Measurements from ENCODE around the gene KRT35. TPM values are rescaled to one million over a fixed set of nuclear protein-coding genes. Genes with fewer than 3 reads are reported as not detected.
"Not testable (repeated sequence)": the region's sequence is repeated elsewhere in the genome, so short reads cannot be mapped to it uniquely, and the experiment has no call there.

Gene KRT35
- total RNA-seq, 1 experiment from 2014 or later: not detected

DNA sequence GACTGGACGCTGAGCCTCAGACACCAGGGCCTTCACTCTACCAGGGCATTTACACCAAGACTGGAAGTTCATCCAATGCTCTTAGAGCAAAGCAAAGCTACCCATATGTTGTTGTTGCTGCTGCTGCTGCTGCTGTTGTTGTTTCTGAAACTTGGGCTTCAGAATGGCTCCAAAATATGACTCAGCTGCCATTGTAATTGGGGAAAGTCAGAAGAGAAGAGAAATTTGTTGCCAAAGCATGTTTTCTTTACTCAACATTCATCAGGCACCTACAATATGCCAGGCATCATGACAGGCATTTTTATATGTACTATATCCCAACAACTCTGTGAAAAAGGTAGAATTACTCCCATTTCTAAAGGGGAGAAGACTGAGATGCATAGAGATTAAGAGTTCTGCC lies 25.7 kb downstream of the KRT35 start:
- DNase-seq (ENCODE audit: low spot score): no peak

DNA sequence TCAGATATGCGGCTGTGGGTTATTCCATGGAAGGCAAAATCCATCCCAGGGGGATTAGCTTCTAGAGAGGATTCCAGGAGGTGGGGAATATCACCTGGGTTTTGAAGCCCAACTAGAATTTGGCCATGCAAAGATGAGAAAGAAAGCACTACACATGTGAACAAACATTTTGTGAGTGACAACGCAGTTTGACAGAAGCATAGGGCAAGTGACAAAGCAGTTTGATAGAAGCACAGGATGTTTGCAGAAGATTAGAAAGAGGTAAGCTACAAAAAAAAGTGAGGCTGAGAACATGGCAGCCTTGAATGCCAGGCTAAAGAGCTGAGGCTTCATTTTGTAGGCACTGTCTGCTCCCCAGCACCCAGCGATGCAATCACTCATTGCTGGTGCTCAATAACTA lies 27.9 kb downstream of the KRT35 start:
- no peak for DNase-seq (ENCODE audit: low spot score)

DNA sequence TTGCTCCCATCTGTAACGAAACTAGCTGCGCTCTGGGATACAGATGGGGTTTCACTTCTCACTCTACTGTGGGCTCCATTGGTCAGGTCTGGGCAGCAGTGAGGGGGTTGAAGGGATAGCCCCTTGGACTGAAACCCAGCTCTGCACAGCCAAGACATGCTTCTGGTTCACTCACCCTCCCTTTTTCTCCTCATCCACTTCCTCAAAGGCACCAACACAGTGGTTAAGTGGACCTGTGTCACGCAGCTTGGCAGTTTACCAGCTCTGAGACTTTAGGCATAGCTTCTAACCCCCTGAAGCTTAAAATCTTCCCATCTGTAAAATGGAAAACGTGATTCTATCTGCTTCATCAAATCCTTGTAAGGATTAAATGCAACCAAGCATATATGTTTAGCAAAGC lies 28.7 kb downstream of the KRT35 start:
- DNase-seq (ENCODE audit: low spot score): no peak

DNA sequence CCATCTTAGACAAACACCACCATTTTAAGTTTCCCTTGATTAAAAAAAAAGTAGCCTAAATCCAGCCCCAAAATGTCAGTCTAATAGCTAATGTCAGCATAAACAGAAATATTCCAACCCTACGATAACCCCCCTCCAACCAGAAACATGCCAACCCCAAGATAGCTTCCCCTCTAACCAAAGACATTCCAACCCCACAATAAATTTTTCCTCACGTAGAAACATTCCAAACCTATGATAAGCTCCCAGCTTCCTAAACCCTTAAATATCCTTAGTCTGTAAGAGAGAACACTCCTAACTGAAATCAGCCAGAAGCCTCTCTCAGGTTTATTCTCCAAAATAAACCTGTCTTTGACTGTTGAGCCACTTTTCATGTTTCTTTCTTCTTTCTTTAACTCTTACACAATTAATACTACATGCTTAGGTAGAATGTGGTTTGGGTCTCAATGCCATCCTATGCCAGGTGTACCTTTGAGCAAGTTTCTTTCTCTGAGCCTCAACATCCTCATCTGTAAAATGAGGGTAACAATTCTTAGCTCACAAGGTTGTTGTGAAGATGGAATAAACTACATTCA lies 29.7 kb downstream of the KRT35 start:
- peak; percentile 50 for DNase-seq (ENCODE audit: low spot score)

DNA sequence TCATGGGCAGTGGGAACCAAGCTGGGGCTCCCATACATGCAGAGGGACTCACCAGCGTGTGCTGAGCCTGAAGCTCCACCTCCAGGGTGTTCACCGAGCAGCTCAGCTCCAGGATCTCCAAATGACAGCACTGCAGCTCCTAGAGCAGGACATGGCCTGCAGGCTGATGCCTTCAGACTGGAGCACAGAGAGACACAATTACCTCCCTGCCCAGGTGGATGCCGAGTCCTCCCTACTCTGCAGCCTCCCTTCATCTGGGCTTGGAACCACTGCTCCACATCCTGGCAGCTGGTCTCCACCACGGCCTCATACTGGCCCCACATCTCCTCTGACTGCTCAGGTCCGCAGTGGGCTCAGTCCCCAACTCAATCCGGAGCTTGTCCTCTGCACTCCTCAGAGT lies 31.9 kb downstream of the KRT35 start:
- no peak for DNase-seq (ENCODE audit: low spot score)

DNA sequence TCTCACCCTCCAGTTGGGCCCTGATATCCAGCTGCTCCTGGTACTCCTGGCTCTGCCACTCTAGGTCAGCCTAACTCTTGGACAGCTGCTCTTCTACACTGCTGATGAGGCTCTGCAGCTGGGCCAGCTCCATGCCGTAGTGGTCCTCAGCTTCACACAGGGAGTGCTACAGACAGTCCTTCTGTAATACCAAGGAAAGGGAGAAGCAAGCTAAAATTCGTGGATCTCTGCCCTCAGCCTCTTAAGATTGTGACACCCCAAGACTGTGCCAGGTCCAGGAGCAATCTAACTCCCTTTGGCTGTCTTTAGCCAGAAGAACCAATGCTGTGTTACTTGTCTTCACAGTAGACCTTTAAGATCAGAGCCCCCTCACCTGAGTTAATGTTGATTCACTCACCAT lies 32.4 kb downstream of the KRT35 start:
- DNase-seq (ENCODE audit: low spot score): no peak

DNA sequence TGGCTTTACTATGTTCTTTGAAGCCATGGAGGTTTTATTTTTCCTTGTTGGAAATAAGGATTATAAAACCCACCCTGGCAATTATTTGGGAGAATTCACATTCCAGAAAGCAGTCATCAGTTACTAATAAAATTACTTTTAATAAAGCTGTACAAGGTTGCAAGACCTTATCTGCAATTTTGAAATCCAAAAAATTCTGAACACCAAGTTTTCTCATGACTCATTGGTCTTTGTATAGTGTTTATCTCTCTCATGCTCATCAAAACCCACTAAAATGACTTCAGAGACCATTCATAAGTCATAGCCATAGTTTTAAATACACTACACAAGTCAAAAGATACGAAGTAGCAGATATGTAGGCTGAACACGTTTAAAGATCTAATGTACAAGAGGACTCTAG lies 34.1 kb downstream of the KRT35 start:
- peak; percentile 35 for DNase-seq (ENCODE audit: low spot score)

DNA sequence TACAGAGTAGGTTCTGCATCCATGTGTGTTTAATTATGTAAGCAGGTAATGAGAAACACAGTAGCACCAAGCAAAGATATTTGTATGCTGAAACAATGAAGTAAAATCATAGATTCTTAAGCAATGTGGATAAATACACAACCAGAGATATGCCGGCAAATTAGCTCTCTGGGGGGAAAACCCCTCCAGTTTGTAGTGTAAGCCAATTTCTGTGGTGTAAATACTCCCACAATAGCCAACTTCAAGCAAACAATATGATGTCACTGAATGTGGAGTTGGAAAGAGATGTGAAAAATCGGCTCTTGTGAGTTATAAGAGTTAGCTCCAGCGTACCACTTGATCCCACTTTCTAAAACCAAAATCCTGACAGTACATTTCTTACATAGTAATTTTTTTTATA lies 36.3 kb downstream of the KRT35 start:
- no peak for DNase-seq (ENCODE audit: low spot score)

DNA sequence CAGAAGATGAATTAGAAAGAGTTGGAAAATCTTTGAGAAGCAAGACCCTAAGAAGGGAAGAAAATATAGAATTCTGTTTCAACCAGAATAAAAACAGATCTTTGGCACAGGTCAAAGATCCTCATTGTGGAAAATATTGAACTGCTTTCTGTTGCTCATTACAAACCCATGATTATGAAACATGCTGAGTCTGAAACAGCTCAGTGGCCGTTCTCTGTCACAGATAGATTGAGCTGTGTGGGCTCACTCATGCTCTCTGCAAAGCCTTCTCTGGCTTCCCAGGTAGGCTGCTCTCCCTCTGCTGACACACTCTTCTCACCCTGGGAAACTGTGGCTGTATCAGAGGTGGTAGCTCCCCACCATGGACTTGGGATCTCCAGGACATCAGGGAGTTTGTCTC lies 36.8 kb downstream of the KRT35 start:
- no peak for DNase-seq (ENCODE audit: low spot score)

DNA sequence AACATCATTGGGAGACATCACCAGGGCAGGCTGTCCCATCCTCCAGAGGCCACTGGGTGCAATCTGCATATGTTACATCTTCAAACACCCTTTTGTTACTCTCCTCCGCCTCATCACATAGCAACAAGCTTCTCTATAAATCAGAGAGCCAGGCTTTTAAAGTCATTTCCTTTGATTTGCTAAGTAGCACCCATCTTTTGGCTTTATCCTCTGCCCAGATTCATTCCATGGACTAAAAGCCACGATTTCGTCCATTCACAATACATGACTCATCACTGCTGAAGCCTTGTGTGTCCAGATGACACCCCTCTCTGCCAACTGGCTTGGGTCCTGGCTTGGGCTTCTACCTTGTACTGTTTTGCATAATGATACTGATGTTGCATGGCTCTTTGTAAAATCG lies 38.2 kb downstream of the KRT35 start:
- DNase-seq (ENCODE audit: low spot score): peak; percentile 70

DNA sequence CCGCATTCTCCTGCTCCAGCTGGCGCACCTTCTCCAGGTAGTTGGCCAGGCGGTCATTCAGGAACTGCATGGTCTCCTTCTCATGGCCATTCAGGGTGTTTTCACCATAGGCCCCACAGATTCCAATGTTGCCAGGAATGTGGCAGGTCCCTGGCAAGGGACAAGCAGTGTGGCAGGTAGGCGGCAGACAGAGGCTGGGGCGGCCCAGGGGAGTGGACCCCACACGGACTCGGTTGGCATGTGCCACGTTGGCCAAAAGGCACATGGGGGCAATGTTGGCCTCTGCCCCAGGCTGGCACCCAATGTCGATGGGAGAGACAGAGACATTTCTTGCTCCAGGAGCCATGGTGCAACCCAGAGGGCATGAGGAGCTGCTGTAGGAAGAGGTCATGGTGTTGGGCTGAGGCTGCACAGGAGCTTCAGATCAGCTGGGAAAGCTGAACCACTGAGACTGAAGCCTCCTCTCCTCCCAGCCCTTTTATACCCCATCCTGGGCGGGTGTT lies 40.4 kb downstream of the KRT35 start, which contains the start of gene KRT38:
KRT38 (minus strand) TSS at position 453 of the 503 bp plus-strand sequence; CDS start at position 391, 62 bp downstream.
- no peak for DNase-seq (ENCODE audit: low spot score)

DNA sequence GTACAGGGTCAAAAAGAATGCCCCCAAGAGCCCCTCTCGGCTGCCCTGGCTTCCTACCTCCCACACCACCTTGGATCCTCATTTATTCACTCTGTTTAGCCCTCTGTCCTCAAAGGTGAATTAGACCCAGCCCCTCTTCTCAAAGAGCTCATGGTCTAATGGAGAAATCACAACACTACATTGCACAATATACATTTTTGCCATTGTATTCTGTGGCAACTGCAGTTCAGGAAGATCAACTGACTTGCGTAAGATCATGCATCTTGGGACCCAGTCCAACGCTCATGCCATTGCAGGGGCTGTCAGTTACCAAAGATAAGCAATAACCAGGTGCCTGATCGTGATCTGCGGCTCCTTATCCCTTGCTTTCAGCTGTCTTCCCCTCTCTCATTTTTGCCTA lies 41.6 kb downstream of the KRT35 start:
- DNase-seq (ENCODE audit: low spot score): no peak

DNA sequence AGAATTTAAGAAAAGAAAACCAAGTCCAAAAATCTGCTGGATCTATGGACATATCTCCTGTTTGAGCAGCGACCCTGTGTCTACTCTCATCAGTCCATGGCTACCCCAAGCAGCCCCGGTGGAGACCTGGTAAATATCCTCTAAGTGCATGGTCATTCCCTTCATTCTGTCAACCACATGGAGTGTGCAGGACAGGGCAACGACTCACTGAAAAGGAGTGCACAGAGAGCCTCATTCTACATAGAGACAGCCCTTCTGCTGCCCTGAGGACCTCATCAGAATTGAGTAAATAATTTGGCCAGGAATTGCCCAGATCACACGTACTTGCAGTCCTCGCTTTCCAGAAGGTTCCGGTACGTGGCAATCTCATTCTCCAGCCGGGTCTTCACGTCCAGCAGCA lies 43.2 kb downstream of the KRT35 start:
- DNase-seq (ENCODE audit: low spot score): no peak

DNA sequence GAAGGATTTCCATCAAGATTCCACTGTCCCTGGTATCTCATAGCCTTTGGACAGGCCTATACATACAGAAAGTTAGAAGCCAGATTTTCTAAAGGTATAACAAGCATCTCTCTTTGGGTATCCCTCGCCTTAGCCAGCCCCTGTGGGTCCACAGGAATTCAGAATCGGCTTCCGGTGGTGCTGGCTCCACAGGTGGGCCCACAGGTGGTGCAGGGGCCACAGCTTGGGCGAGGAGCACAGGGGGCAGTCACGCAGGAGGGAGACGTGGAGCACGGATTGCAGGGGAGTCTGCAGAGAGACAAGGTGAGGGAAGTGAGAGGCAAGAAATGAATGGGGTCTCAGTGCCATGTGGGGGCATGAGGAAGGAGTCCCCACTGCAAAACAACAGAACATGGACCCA lies 43.7 kb downstream of the KRT35 start:
- no peak for DNase-seq (ENCODE audit: low spot score)

DNA sequence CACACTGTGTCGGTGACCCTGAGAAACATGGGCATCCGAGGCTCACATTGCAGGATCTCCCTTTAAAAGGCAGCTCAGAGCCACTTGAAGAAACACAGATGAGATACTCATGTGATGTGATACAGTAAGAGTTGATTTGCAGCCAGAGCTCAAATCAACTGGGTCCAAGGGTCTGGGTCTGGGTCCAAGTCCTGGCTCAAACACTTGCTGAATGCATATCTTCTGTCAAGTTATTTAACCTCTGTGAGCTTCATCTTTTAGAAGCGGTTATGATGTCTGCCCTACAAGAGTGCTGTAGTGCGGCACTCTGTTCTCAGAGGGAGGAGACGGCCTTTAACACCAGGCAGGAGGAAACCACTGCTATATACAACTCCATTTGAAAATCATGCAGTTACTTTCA lies 46.5 kb downstream of the KRT35 start:
- no peak for DNase-seq (ENCODE audit: low spot score)

DNA sequence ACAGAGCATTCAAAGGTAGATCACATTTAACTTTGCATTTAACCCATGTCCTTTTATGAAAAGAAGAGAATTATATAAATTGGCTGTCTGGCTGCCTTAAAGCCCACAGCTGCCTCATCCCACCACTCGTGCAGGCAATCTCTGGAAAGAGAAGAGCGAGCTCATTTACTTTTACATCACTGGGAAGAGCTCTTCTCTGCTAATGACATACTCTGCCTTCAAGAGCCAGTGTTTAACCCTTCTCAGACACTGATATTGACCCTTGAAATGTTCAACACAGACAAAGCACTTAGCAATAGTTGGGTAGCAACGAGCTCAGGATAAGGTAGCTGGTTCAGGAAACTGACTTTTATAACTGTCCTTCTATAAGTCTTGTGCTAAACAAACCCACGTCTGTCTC lies 46.9 kb downstream of the KRT35 start:
- no peak for DNase-seq (ENCODE audit: low spot score)

DNA sequence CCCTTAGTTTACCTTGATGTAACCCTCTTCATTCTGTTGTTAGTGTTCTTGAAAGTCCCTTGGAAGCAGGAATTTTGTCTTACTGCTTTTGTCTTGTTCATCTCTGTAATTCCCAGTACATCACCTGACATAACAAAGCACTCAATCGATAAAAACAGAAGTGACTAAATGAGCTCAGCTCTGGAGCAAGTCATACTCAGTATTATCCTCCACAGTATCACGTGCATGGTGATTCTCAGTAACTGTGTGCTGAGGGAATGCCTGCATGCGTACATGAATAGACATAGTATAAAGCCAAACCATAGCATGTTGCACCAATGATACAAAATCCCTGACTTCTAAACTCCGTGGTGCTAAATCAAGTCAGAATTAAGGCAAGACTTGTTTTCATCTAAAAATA lies 47.4 kb downstream of the KRT35 start:
- DNase-seq (ENCODE audit: low spot score): no peak

DNA sequence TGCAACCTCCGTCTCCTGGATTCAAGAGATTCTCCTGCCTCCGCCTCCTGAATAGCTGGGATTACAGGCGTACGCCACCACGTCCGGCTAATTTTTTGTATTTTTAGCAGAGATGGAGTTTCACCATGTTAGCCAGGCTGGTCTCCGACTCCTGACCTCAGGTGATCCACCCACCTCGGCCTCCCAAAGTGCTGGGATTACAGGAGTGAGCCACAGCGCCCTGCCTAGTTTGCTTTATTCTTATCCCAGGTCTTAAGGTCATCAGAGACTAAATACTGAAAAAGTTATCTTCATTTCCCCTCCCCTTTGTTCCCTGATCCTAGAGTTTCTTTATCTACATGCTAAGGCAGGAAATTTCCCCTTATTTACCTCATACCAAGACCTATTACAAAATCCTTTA lies 50.6 kb downstream of the KRT35 start:
- DNase-seq (ENCODE audit: low spot score): not testable (repeated sequence)

DNA sequence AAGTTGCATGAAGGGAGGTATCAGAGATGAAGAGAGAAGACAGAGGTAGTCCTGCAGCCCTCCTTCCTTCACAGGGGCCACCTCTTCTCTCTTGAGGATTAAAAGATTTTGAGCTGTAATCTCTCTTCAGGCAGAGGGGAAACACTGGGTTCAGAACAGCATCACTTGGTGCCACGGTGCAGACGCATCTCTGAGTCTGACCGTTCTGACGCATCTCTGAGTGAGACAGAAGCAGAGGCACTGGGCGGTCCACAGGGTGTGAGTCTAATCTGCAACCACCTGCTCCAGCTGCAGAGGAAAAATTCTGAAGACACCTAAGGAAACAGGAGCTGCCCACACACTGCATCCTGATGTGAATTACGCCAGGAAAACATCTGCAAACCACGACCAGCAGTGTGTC lies 51.3 kb downstream of the KRT35 start:
- no peak for DNase-seq (ENCODE audit: low spot score)

DNA sequence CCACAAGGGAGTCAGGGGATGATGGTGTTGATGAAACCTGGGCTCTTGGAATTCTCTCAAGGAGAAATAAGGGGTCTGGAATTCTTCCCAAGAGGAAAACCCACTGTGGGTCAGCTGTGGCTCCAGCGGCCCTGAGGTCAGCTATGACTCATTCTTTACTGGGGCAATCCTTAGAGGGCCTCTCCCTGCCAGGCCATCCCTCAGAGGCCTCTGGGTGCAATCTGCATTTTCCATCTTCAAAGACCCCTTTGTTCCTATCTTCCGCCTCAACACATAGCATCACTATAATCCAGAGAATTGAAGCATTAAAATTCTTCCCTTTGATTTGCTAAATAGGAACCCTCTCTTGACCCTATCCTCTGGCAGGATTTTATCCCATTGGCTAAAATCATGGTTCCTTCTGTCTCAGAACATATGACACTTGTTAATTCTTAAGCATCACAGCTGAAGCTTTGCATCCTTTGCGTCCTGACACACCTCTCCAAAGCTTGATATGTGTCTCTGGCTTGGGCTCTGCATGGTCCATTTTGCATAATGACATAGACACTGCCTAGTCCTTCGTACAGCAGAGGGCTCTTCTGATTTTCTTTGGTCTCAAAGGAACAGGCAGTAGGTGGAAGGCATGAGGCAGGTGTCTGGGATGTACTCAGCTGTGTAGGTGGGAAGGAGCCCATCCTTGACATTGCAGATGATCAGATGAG lies 52.2 kb downstream of the KRT35 start:
- peak; percentile 40 for DNase-seq (ENCODE audit: low spot score)

Measured in A172 (cell line).